ENCODE data around the gene PDZK1. TPM values are rescaled to one million over a fixed set of nuclear protein-coding genes. Genes with fewer than 3 reads are reported as not detected.
A peak's percentile ranks its signal among the peaks of the same experiment; 100 is the strongest.

Gene PDZK1
- total RNA-seq, 1 experiment from 2014 or later, result 0.27 TPM

GRCh38 chr1:145736191-145736590, 29.0 kb upstream of the PDZK1 start:
- Histone ChIP-seq H3K4me1 (ENCODE audit: control insufficient read depth in 1 of 2, insufficient read depth in 2 of 2, low read length in 2 of 2) (peaks cover 0 to 8% of the 10 kb centered on the region in 2 experiments; a peak in 1 of 4 replicates), H3K4me2 (ENCODE audit: low read length) (no peak overlapping the region), H3K9me2 (ENCODE audit: insufficient read depth) (no peaks in the 10 kb centered on the region), H3K27ac (ENCODE audit: low read depth, low read length) (no peak overlapping the region), H4K20me1 (ENCODE audit: insufficient read depth) (no peaks in the 10 kb centered on the region), H2AFZ (ENCODE audit: low read depth, low read length, poor library complexity, severe bottlenecking) (no peak overlapping the region), H3K79me2 (ENCODE audit: insufficient read depth, low read length) (no peaks in the 10 kb centered on the region), H3K4me3 (replicated peaks in 1 of 2; ENCODE audit: low read depth in 1 of 2, low read length in 2 of 2) (no peak overlapping the region), H3K9me3 (ENCODE audit: control insufficient read depth in 1 of 2, insufficient read depth in 1 of 2, low read depth in 1 of 2, low read length in 2 of 2) (no peaks in the 10 kb centered on the region), H3K27me3 (ENCODE audit: insufficient read depth, low read length) (no peaks in the 10 kb centered on the region), H3K9ac (ENCODE audit: low read length) (no peak overlapping the region), H3K36me3 (ENCODE audit: control insufficient read depth in 1 of 2, insufficient read depth in 2 of 2, low read length in 2 of 2) (no peaks in the 10 kb centered on the region)
- POLR2A ChIA-PET, result no interaction called here
- CTCF ChIA-PET, result no interaction called here
- TF ChIP-seq CTCF (IDR thresholded peaks at IDR 0.05 in 2 of 3, conservative IDR thresholded peaks at IDR 0.05 in 1 of 3; ENCODE audit: borderline replicate concordance in 1 of 3, insufficient read depth in 1 of 3, low read depth in 2 of 3, low read length in 2 of 3) (no peak), SIN3A (IDR thresholded peaks at IDR 0.05; ENCODE audit: low read depth) (no peak)
- no peak for ATAC-seq
- RAD21 ChIA-PET (ENCODE audit: low non-redundant PET in 1 of 2, low total read pairs in 2 of 2, uncharacterized antibody in 2 of 2, unreplicated experiment in 2 of 2), result no interaction called here
- intact Hi-C loops (cut with micrococcal nuclease), result no loop called here
- no TSS peak for BruUV-seq (replicated peaks)
- no peak for DNase-seq (ENCODE audit: low read depth, low spot score)

GRCh38 chr1:145730900-145731299, 23.7 kb upstream of the PDZK1 start:
- no peak for TF ChIP-seq SP1 (IDR thresholded peaks at IDR 0.05; ENCODE audit: low read depth)
- no peak for TF ChIP-seq CEBPB (IDR thresholded peaks at IDR 0.05; ENCODE audit: low read depth)
- TF ChIP-seq CTCF (IDR thresholded peaks at IDR 0.05 in 2 of 3, conservative IDR thresholded peaks at IDR 0.05 in 1 of 3; ENCODE audit: borderline replicate concordance in 1 of 3, insufficient read depth in 1 of 3, low read depth in 2 of 3, low read length in 2 of 3), result peak; percentile 11 to 33 (median 28); a peak in 3 of 6 replicates
- peak; percentile 38; the same call in 1 of the 2 replicates for TF ChIP-seq RAD21 (IDR thresholded peaks at IDR 0.05; ENCODE audit: low read depth)
- intact Hi-C loops (cut with micrococcal nuclease), result no loop called here
- H4K20me1 ChIP-seq (ENCODE audit: insufficient read depth), result no peaks in the 10 kb centered on the region
- DNase-seq (ENCODE audit: low read depth, low spot score) (no peak), ATAC-seq (peak; percentile 85)
- no peaks in the 10 kb centered on the region for H3K27me3 ChIP-seq (ENCODE audit: insufficient read depth, low read length)
- H2AFZ ChIP-seq (ENCODE audit: low read depth, low read length, poor library complexity, severe bottlenecking), result no peak overlapping the region
- no peak overlapping the region for H3K4me3 ChIP-seq (replicated peaks in 1 of 2; ENCODE audit: low read depth in 1 of 2, low read length in 2 of 2)
- H3K4me2 ChIP-seq (ENCODE audit: low read length), result no peak overlapping the region
- ChIA-PET POLR2A (no interaction called here), CTCF (no interaction called here), RAD21 (ENCODE audit: low non-redundant PET in 1 of 2, low total read pairs in 2 of 2, uncharacterized antibody in 2 of 2, unreplicated experiment in 2 of 2) (no interaction called here)
- H3K9me2 ChIP-seq (ENCODE audit: insufficient read depth), result no peaks in the 10 kb centered on the region
- H3K79me2 ChIP-seq (ENCODE audit: insufficient read depth, low read length), result no peaks in the 10 kb centered on the region
- no TSS peak for BruUV-seq (replicated peaks)
- H3K27ac ChIP-seq (ENCODE audit: low read depth, low read length), result no peak overlapping the region
- no peaks in the 10 kb centered on the region for H3K9me3 ChIP-seq (ENCODE audit: control insufficient read depth in 1 of 2, insufficient read depth in 1 of 2, low read depth in 1 of 2, low read length in 2 of 2)
- H3K36me3 ChIP-seq (ENCODE audit: control insufficient read depth in 1 of 2, insufficient read depth in 2 of 2, low read length in 2 of 2), result no peaks in the 10 kb centered on the region
- no peak overlapping the region for H3K9ac ChIP-seq (ENCODE audit: low read length)
- H3K4me1 ChIP-seq (ENCODE audit: control insufficient read depth in 1 of 2, insufficient read depth in 2 of 2, low read length in 2 of 2), result peaks cover 0 to 7% of the 10 kb centered on the region in 2 experiments; a peak in 2 of 4 replicates
